NCI-H2171 treated with DMSO at 0.1 percent for 48 hours (cell line): Measurements from ENCODE around the gene MGARP.

ENCODE experiments used
- DNase-seq: peaks from one replicate; lab custom pipeline; 2025; lab: John Stamatoyannopoulos, UW

MGARP gene

DNA sequence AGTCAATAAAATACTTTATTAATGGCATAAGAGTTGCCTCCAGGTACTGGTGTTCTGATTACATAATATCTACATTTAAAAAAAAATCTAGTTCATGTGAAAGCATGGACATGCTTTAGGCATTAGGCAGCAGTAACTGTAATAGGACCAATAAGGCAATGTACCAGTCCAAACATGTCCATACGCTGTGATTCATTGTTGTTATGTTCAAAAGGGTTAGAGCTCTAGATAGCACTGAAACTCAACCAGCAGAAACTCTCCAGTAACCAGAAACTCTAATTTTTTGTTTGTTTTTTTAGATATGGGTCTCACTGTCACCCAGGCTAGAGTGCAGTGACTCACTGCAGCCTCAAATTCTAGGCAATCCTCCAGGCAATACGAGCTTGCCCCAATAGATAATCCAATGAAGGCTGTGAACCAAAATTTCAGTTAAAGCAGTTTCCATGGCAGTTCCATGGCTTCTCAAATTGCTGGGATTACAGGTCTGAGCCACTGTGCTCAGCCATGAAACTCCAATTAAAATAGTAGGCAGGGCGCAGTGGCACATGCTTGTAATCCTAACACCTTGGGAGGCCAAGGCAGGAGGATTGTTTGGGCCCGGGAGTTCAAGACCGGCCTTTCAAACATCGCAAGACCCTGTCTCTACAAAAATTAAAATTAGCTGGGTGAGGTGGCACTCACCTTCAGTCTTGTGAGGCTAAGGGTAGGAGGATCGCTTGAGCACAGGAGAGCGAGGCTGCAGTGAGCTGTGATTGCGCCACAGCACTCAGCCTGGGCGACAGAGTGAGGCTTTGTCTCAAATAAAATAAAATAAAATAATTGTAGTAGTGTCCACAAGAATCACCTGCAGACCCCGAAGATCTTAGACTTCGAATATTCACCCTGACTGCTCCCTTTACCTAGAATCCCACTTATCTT is 36.3 kb downstream of the MGARP start:
- peak; percentile 4 for DNase-seq

DNA sequence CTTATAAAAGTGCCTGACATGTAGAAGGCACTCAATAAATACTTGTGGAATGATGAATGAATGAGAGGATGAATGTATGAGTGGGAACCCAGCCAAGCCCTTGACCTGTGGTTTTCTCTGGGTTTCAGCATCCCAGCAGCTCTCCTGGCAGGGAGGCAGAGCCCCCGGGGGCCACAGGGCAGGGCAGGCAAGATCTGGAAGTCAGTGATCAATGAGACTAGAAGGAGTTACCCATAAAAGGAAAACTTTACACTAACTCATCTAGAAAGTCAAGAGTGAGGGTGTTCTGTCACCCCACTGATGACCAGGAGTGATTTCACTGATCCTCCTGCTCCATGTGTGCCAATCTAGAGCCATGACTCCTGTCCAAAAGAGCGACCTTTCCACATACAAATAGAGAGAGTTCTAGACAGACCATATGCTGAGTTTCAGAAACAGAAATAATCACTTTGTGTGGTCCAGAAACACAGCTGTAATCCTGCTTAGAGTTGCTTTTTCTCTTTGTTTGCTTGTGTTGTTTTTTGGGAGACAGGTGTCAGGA is 37.4 kb downstream of the MGARP start:
- no peak for DNase-seq

DNA sequence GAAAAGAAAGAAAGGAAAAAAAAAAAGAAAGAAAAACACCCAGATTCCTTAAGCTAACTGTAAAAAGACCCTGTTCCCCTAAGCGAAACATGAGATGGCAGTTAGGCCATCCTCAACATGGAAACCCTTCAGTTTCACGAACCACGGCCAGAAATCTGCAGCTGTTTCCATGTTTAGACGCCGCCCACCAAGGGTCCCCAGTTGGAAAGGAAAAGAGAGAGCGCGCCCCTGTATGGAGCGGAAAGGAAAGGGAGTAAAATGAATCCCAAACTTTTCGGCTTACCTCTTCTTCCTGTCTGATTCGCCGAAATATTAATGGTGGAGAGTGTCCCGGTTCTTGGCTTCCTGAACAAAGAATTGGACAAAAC is 38.3 kb downstream of the MGARP start:
- DNase-seq: no peak

DNA sequence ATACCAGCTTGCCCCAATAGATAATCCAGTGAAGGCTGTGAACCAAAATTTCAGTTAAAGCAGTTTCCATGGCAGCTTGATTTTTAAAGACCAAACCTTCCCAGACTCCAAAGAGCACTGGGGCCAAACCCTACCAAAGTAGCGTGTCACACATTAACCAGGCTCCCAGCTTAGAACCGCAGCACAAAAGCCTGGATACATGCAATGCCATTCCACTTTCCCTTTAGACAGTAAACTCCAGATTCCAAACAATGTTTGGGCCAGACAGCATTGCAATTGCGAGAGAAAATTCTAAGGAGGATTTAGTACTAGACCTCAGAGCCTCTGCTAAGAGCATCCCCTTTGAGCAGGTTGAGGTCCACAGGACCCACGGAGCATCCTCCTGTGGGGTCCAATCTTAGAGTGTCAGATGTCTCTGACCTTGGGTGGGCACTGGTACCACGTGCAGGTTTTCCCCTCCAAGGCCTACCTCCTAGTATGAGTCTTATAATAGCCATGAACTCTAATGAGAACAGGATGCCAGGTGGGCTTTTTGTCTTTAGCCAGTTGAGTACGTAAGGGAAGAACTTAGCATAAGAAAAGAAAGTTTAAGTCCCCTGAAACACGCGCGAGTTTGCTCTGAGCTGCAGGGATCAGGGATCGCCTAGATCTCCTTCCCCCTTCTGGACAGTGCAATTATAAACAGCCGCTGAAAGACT is 38.8 kb downstream of the MGARP start:
- no peak for DNase-seq

DNA sequence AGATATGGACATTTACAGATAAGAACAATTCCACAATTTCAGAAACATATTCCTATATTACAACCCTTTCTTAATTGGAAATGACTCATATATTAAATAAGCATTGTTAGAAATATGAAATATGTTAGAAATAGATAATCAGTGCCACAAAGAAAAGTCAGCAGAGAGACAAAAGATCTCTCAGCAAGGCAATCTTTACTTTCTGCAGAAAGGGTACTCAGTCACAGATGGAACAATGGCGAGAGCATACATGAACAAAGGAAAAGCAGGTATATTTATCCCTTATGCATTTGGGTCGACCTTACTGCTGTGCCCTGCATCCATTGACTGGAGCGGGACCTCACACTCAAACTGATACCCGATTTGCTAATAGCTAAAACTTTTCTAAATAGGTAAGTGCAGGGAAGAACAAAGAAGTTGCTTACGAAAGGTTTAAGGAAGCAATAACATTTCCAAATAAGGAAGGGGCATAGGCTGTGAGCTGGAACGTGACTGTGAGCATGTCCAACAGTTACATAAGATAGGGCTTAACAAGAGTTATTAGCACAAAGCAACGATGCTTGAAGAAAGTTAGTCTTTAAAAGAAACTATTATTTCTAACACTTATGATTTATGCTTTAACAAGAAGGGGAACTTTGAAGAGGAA is 40.8 kb downstream of the MGARP start:
- no peak for DNase-seq

DNA sequence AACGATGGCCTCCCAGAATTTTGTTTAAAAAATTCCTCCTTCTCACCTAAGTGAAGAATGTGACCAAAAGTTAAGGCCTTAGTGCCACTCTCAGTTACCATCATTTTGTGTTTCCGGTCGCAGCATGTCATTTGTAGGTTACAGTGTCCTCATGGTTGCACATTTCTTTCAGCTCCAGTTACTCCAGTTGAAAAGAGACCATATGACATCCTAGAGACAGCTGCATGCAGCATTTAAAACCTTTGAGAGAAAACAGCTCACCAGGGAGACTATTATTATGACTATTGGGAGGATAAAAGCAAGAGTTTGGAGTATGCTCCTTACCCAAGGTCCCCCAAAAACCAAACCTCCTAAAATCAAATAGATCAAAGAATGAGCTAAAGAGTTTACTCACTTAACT is 45.8 kb downstream of the MGARP start:
- DNase-seq: peak; percentile 19

DNA sequence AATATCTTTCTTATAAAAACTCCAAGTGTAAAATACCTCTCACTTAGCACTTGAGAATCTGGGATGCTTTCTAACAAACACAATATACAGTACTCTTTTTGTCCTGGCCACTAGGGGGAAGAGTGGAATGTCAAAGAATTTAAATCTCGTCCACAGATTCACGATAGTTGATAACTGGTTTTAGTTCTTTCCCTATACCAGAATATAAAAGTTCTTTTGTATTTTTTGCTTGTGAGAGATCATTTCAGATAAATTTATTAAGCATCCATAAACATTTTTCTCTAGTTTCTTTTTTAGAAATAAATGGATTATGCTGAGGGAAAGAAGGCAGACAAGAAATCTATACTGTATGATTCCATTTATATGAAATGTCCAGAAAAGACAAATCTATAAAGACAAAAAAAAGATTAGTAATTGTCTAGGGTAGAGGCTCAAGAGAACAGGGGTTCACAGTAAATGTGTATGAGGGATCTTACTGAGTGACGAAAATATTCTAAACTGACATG is 50.4 kb downstream of the MGARP start:
- DNase-seq: peak; percentile 3

DNA sequence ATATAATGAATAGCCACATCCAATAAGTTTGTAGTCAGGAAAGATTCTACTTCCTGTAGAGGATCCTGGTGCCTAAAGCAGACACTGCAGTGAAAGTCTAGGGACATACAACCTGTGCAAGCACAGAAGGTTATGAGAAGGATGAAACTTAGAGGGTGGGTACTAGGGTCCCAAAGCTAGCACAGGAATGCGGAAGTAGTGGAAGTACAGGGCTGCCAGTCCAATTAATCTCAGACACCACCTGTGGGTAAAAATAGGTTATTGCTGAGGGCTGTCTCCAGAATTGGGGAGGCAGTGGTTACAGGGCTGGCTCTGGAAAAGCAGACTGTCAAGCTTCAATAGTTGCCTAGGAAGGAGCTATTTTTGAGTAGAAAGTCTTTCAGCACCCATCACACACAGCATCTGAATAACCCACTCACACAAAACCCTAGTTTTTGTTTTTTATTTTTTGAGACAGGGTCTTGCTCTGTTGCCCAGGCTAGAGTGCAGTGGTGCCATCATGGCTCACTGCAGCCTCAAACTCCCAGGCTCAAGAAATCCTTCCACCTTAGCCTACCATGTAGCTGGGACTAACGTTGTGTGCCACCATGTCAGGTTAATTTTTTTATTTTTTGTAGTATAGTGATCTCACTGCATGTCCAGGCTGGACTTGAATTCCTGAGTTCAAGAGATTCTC is 52.2 kb downstream of the MGARP start:
- no peak for DNase-seq

DNA sequence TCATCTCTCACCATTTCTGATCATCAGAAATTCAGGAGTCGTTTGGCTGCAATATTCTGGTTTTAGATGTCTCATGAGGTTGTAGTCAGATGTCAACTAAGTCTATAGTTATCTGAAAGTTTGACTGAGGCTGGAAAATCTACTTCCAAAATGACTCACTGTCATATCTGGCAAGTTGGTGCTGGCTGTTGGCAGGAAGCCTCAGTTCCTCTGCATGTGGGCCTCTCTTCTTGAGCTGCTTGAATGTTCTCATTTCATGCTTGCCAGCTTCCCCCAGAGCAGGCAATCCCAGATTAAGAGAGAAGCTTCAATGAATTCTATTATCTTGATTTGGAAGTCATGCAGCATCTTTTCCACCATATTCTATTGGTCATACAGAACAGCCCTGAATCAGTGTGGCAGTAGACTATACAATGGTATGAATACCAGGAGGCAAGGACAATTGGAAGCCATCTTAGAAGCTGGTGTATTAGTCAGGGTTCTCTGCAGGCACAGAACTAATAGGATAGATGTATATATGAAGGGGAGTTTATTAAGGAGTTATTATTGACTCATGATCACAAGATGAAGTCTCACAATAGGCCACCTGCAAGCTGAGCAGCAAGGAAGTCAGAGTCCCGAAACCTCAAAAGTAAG is 56.2 kb downstream of the MGARP start:
- DNase-seq: no peak

DNA sequence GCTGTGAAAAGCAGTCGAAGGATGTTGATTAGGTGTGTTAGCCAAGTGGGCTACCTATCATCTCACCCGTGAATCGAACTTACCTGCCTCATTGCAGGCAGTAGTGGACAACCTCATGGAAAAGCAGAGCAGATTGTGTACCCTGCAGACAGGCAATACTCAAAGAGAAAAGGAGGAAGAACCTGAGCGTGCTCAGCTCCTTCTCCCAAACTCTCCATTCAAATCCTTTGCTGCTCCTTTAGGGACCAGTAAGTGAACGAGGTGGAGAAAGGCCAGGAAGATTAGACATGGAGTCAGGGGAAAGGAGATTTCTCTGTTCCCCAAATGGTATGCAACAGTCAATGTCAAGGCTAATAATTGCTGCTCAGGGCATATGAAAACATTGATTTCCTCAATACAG is 57.8 kb downstream of the MGARP start:
- no peak for DNase-seq

DNA sequence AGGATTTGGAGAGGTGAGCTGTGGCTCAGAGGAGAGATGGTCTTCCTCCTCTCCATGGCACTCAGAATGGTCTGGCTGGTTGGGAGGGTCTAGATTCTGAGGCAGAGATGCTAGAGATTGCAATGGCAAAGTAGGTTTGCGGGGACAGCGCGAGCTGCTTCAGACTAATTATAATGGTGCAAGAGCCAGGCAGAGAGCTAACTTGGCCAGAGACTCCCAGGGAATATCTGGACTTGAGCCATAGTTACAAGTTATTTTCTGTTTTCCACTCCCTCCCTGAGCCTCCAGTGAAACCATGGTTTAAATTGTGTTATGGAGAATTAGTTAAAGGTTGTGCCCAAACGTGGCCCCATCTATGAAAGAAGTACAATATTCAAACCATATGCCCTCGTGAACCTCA is 58.3 kb downstream of the MGARP start:
- no peak for DNase-seq

DNA sequence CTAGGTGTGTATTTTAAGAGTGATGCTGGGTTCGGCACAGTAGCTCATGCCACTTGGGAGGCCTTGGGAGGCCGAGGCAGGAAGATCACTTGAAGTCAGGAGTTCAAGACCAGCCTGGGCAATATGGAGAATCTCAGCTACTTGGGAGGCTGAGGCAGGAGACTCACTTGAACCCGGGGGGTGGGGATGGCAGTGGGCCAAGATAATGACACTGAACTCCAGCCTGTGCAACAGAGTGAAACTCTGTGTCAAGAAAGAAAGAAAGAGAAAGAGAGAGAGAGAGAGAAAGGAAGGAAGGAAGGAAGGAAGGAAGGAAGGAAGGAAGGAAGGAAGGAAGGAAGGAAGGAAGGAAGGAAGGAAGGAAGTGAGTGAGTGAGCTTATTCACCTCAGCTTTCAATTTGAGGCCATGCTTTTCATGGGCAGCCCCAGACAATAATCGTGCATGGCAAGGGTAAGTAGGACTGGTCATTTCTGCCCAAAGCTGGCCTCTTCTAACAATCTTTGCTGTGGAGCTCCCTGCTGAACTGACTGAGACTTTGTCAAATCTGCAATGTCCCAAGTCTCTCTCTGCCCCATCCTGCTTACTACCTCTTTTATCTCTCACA is 60.5 kb downstream of the MGARP start:
- DNase-seq: no peak
